IPS-15b (cell line): Measurements from ENCODE around the gene NEU4.
A peak's percentile ranks its signal among the peaks of the same experiment; 100 is the strongest.

Source experiments
- H3K27me3 ChIP-seq: one replicate; pipeline ENCODE4 v1.6.1; 2013; ENCODE audit warnings: low read length; ENCODE audit not compliant: control insufficient read depth, insufficient read depth
- H3K36me3 ChIP-seq: one replicate; pipeline ENCODE4 v1.6.1; 2013; ENCODE audit warnings: low read length; ENCODE audit not compliant: control insufficient read depth, insufficient read depth
- H3K4me1 ChIP-seq: one replicate; pipeline ENCODE4 v1.6.1; 2013; ENCODE audit warnings: mild to moderate bottlenecking, low read length; ENCODE audit not compliant: control insufficient read depth, insufficient read depth
- H3K4me3 ChIP-seq: one replicate; pipeline ENCODE4 v1.5.1; 2013; ENCODE audit warnings: low read depth, low read length
- H3K9ac ChIP-seq: one replicate; pipeline ENCODE4 v1.6.1; 2013; ENCODE audit warnings: low read depth, mild to moderate bottlenecking, low read length
- H3K9me3 ChIP-seq: one replicate; pipeline ENCODE4 v1.6.1; 2013; ENCODE audit warnings: mild to moderate bottlenecking, low read length; ENCODE audit not compliant: control insufficient read depth, insufficient read depth

Gene NEU4

GRCh38 chr2:241841181-241842066 is 32.4 kb downstream of the NEU4 start:
- Histone ChIP-seq H3K4me1 (no peaks in the 10 kb centered on the region), H3K27me3 (peaks cover 7% of the 10 kb centered on the region), H3K36me3 (no peaks in the 10 kb centered on the region), H3K4me3 (no peak overlapping the region), H3K9me3 (no peaks in the 10 kb centered on the region), H3K9ac (no peak overlapping the region)

GRCh38 chr2:241842067-241842415 is 33.0 kb downstream of the NEU4 start:
- Histone ChIP-seq H3K27me3 (peaks cover 7% of the 10 kb centered on the region), H3K4me1 (no peaks in the 10 kb centered on the region), H3K4me3 (no peak overlapping the region), H3K9me3 (no peaks in the 10 kb centered on the region), H3K9ac (no peak overlapping the region), H3K36me3 (no peaks in the 10 kb centered on the region)

- no peaks in the 10 kb centered on the region for H3K36me3 ChIP-seq
- H3K4me1 ChIP-seq: no peaks in the 10 kb centered on the region
- H3K9ac ChIP-seq: no peak overlapping the region
- no peak overlapping the region for H3K4me3 ChIP-seq
- peaks cover 7% of the 10 kb centered on the region for H3K27me3 ChIP-seq
- no peaks in the 10 kb centered on the region for H3K9me3 ChIP-seq
Observed at GRCh38 chr2:241842620-241843211, 33.7 kb downstream of the NEU4 start.

GRCh38 chr2:241843321-241844065 is 34.5 kb downstream of the NEU4 start:
- Histone ChIP-seq H3K9me3 (no peaks in the 10 kb centered on the region), H3K36me3 (no peaks in the 10 kb centered on the region), H3K4me1 (no peaks in the 10 kb centered on the region), H3K27me3 (peaks cover 7% of the 10 kb centered on the region), H3K4me3 (no peak overlapping the region), H3K9ac (no peak overlapping the region)

GRCh38 chr2:241844066-241844728 is 35.2 kb downstream of the NEU4 start:
- peak overlapping the region; percentile 35 for H3K4me3 ChIP-seq
- no peak overlapping the region for H3K9ac ChIP-seq
- H3K36me3 ChIP-seq: no peaks in the 10 kb centered on the region
- peaks cover 7% of the 10 kb centered on the region for H3K27me3 ChIP-seq
- H3K4me1 ChIP-seq: no peaks in the 10 kb centered on the region
- no peaks in the 10 kb centered on the region for H3K9me3 ChIP-seq

GRCh38 chr2:241844831-241845578 is 36.0 kb downstream of the NEU4 start:
- Histone ChIP-seq H3K27me3 (peaks cover 7% of the 10 kb centered on the region), H3K9ac (no peak overlapping the region), H3K36me3 (no peaks in the 10 kb centered on the region), H3K4me1 (no peaks in the 10 kb centered on the region), H3K9me3 (no peaks in the 10 kb centered on the region), H3K4me3 (no peak overlapping the region)

GRCh38 chr2:241846406-241846805 is 37.4 kb downstream of the NEU4 start:
- no peaks in the 10 kb centered on the region for H3K36me3 ChIP-seq
- no peak overlapping the region for H3K4me3 ChIP-seq
- peaks cover 7% of the 10 kb centered on the region for H3K27me3 ChIP-seq
- no peaks in the 10 kb centered on the region for H3K9me3 ChIP-seq
- no peak overlapping the region for H3K9ac ChIP-seq
- no peaks in the 10 kb centered on the region for H3K4me1 ChIP-seq

- Histone ChIP-seq H3K27me3 (peaks cover 7% of the 10 kb centered on the region), H3K4me3 (no peak overlapping the region), H3K36me3 (no peaks in the 10 kb centered on the region), H3K4me1 (no peaks in the 10 kb centered on the region), H3K9me3 (no peaks in the 10 kb centered on the region), H3K9ac (no peak overlapping the region)
Observed at GRCh38 chr2:241848761-241849615, 40.0 kb downstream of the NEU4 start.

- peaks cover 7% of the 10 kb centered on the region for H3K27me3 ChIP-seq
Observed at GRCh38 chr2:241849616-241850543, 40.9 kb downstream of the NEU4 start.

More at GRCh38 chr2:241849616-241850543, 40.9 kb downstream of the NEU4 start:
- H3K4me3 ChIP-seq: no peak overlapping the region
- no peaks in the 10 kb centered on the region for H3K9me3 ChIP-seq
- no peak overlapping the region for H3K9ac ChIP-seq
- no peaks in the 10 kb centered on the region for H3K36me3 ChIP-seq
- H3K4me1 ChIP-seq: no peaks in the 10 kb centered on the region
